Endothelial cell (in vitro differentiated cells): ENCODE results near the gene IRAG1. TPM values are rescaled to one million over a fixed set of nuclear protein-coding genes. Genes with fewer than 3 reads are reported as not detected.

Experiments
- DNase-seq: peaks from one replicate; pipeline ENCODE4 v3.0.0; 2021; ENCODE audit warnings: low spot score
- H3K27ac Mint-ChIP-seq: one replicate; pipeline ENCODE4 v1.8.0; 2021; ENCODE audit warnings: mixed read lengths, inconsistent platforms; ENCODE audit not compliant: unreplicated experiment
- H3K27me3 Mint-ChIP-seq: one replicate; pipeline ENCODE4 v1.8.0; 2021; ENCODE audit warnings: mild to moderate bottlenecking, moderate library complexity, mixed read lengths, inconsistent platforms; ENCODE audit not compliant: unreplicated experiment
- H3K36me3 Mint-ChIP-seq: one replicate; pipeline ENCODE4 v1.8.0; 2021; ENCODE audit warnings: mild to moderate bottlenecking, low read depth, mixed read lengths, inconsistent platforms; ENCODE audit not compliant: unreplicated experiment
- H3K4me1 Mint-ChIP-seq: one replicate; pipeline ENCODE4 v1.8.0; 2021; ENCODE audit warnings: mild to moderate bottlenecking, mixed read lengths, inconsistent platforms; ENCODE audit not compliant: unreplicated experiment
- H3K4me3 Mint-ChIP-seq: one replicate; pipeline ENCODE4 v1.8.0; 2021; ENCODE audit warnings: mild to moderate bottlenecking, mixed read lengths, inconsistent platforms; ENCODE audit not compliant: unreplicated experiment
- H3K9me3 Mint-ChIP-seq: one replicate; pipeline ENCODE4 v1.8.0; 2021; ENCODE audit warnings: mixed read lengths, inconsistent platforms; ENCODE audit not compliant: unreplicated experiment
- CTCF ChIP-seq: fragments of 200-600 bp; sonication (generic); IDR thresholded peaks from one replicate; pipeline ENCODE4 v1.5.0; 2021; ENCODE audit warnings: antibody characterized with exemption; ENCODE audit not compliant: unreplicated experiment
- total RNA-seq: library from RNA; stranded (reverse); fragmentation: NEBNext Ultra II Directional; extraction: Animal tissue kit (Norgen Biotek cat#: 25700); gene quantifications from one replicate; pipeline ENCODE4 v1.2.1, GENCODE V29; 2021; ENCODE audit not compliant: unreplicated experiment

IRAG1 gene
- total RNA-seq, 1 donor from 2014 or later: 8.7 TPM

- peaks cover 4% of the 10 kb centered on the region for H3K9me3 Mint-ChIP-seq
- H3K4me1 Mint-ChIP-seq: peaks cover 15% of the 10 kb centered on the region
- TF ChIP-seq CTCF: no peak
- peaks cover 2% of the 10 kb centered on the region for H3K27me3 Mint-ChIP-seq
- no peak overlapping the region for H3K4me3 Mint-ChIP-seq
- no peak for DNase-seq
- no peaks in the 10 kb centered on the region for H3K36me3 Mint-ChIP-seq
- H3K27ac Mint-ChIP-seq: no peak overlapping the region
These were observed 13.9 kb downstream of the IRAG1 start for GRCh38 chr11:10679644-10680043.

GRCh38 chr11:10678101-10678500 is 15.5 kb downstream of the IRAG1 start:
- Mint-ChIP-seq H3K4me3 (no peak overlapping the region), H3K27ac (no peak overlapping the region), H3K9me3 (peaks cover 4% of the 10 kb centered on the region), H3K4me1 (peaks cover 18% of the 10 kb centered on the region), H3K36me3 (no peaks in the 10 kb centered on the region), H3K27me3 (peaks cover 2% of the 10 kb centered on the region)
- TF ChIP-seq CTCF: no peak
- DNase-seq: no peak

- peaks cover 18% of the 10 kb centered on the region for H3K4me1 Mint-ChIP-seq
- H3K9me3 Mint-ChIP-seq: peaks cover 4% of the 10 kb centered on the region
- peaks cover 2% of the 10 kb centered on the region for H3K27me3 Mint-ChIP-seq
- DNase-seq: no peak
- H3K36me3 Mint-ChIP-seq: no peaks in the 10 kb centered on the region
- H3K27ac Mint-ChIP-seq: no peak overlapping the region
- TF ChIP-seq CTCF: no peak
- no peak overlapping the region for H3K4me3 Mint-ChIP-seq
These were observed 16.6 kb downstream of the IRAG1 start for GRCh38 chr11:10676919-10677318.

- Mint-ChIP-seq H3K9me3 (peaks cover 4% of the 10 kb centered on the region), H3K27ac (no peak overlapping the region), H3K36me3 (no peaks in the 10 kb centered on the region), H3K27me3 (peaks cover 2% of the 10 kb centered on the region), H3K4me1 (peaks cover 18% of the 10 kb centered on the region), H3K4me3 (no peak overlapping the region)
- no peak for DNase-seq
- no peak for TF ChIP-seq CTCF
These were observed 18.6 kb downstream of the IRAG1 start for GRCh38 chr11:10674911-10675440.

- Mint-ChIP-seq H3K4me3 (no peak overlapping the region), H3K4me1 (peaks cover 18% of the 10 kb centered on the region), H3K27me3 (peaks cover 2% of the 10 kb centered on the region), H3K9me3 (peaks cover 4% of the 10 kb centered on the region), H3K36me3 (no peaks in the 10 kb centered on the region), H3K27ac (no peak overlapping the region)
- no peak for TF ChIP-seq CTCF
- no peak for DNase-seq
These were observed 19.1 kb downstream of the IRAG1 start for GRCh38 chr11:10674440-10674855.
